Measurements from ENCODE around the gene HIF1A.

HIF1A gene

DNA sequence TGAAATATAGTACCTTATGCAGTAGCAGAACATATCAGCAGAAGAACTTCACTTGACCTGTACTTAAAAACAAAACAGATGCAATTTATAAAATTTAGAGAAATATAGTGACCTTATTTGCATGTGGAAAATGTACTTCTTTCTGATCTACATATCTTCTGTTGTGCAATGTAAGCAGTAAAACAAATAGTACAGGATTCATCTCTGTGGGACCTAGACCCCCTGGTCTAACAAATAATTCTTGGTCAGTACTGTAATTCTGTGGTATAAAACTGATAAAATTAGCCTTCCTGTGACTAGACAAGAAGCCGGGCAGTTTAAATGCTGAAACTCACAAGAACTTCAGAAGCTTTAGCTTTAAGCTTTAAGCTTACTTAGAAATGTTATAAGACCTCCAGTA is 21.6 kb downstream of the HIF1A start:
- DNase-seq (ENCODE audit: insufficient read length, low spot score) (no peak), FAIRE-seq (no peak)
- TF ChIP-seq, protein P1, sequence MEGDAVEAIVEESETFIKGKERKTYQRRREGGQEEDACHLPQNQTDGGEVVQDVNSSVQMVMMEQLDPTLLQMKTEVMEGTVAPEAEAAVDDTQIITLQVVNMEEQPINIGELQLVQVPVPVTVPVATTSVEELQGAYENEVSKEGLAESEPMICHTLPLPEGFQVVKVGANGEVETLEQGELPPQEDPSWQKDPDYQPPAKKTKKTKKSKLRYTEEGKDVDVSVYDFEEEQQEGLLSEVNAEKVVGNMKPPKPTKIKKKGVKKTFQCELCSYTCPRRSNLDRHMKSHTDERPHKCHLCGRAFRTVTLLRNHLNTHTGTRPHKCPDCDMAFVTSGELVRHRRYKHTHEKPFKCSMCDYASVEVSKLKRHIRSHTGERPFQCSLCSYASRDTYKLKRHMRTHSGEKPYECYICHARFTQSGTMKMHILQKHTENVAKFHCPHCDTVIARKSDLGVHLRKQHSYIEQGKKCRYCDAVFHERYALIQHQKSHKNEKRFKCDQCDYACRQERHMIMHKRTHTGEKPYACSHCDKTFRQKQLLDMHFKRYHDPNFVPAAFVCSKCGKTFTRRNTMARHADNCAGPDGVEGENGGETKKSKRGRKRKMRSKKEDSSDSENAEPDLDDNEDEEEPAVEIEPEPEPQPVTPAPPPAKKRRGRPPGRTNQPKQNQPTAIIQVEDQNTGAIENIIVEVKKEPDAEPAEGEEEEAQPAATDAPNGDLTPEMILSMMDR (IDR thresholded peaks at IDR 0.05; ENCODE audit: insufficient read depth, missing control alignments): no peak

DNA sequence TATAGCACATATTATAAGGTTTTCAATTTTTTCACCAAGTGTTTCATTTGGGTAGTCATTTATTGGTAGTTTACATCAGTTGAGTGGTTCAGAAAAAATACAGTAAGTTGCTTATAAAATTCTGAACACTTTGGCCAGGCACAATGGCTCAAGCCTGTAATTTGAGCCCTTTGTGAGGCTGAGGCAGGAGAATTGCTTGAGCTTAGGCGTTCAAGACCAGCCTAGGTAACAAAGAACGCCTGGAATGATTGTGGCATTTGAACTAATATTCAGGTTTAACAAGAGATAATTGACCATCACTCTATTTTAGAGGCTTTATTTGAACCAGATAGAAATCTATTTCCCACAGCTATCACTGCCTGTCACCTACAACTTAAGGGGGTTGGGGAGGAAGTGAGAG is 22.7 kb downstream of the HIF1A start:
- FAIRE-seq (no peak), DNase-seq (ENCODE audit: insufficient read length, low spot score) (no peak)
- TF ChIP-seq, protein P1 (IDR thresholded peaks at IDR 0.05; ENCODE audit: insufficient read depth, missing control alignments): no peak

DNA sequence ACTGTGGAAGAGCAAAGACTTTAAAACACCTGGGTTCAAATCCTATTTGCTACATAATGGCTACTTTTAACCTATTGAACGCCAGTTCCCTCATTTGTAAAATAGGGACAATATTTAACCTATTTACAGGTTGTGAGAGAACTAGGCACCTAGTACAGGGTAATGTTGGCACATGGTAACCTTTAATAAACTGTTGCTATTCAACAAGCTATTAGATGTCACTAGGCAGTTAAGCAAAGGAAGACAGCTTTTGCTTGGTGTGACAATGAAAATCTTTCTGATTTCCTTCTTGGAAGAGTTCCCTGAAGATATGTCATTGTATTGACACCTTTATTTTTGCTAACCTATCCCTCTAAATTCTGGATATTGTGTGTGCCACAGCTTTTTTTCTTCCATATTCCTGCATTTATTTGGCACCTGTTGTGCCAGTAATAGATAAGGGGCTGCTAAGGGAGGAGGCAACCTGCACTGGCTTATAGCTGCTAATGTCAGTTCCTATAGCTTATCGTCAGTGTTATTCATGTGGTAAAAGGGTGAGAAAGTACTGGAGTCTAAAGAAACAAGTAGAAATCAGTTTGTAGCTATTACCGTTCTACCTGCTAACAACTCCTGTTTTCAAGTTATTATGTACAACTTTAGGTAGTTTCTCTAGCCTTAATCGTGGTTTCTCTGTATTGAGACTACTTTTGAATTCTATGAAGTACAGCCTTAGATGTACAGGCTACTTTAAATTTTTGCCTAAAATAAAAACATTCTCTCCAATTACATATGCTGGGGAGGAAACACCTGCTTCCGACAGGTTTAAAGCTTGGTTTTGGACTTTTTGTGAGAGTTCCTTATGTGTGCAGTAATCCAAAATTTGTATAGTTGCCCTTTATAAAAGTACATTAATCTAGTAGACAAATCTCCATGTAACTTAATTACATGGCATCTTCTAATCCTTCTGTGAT is 24.3 kb downstream of the HIF1A start:
- DNase-seq (ENCODE audit: insufficient read length, low spot score): no peak
- TF ChIP-seq, protein P1 (IDR thresholded peaks at IDR 0.05; ENCODE audit: insufficient read depth, missing control alignments): no peak
- FAIRE-seq: no peak

DNA sequence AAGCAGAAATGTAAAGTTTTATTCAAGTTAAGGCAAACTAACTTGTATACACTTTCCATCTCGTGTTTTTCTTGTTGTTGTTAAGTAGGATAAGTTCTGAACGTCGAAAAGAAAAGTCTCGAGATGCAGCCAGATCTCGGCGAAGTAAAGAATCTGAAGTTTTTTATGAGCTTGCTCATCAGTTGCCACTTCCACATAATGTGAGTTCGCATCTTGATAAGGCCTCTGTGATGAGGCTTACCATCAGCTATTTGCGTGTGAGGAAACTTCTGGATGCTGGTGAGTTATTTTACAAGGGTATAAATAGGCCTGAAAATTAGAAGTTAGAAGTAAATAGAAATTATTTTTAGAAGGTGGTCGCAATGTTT is 25.0 kb downstream of the HIF1A start:
- DNase-seq (ENCODE audit: insufficient read length, low spot score) (no peak), FAIRE-seq (no peak)
- TF ChIP-seq, protein P1 (IDR thresholded peaks at IDR 0.05; ENCODE audit: insufficient read depth, missing control alignments): no peak

DNA sequence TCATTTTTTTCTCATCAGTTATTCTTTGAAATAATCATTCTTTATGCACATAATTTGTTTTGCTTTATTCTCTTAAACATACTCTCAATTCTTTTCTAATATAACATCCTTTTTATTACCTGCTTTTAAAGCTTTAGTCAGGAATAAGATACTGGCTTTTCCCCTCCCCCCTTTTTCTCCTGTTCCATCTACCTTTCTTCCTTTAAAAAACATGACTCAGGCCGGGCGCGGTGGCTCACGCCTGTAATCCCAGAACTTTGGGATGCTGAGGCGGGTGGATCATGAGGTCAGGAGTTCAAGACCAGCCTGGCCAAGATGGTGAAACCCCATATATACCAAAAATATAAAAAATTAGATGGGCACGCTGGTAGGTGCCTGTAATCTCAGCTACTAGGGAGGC is 25.4 kb downstream of the HIF1A start:
- TF ChIP-seq, protein P1 (IDR thresholded peaks at IDR 0.05; ENCODE audit: insufficient read depth, missing control alignments): no peak
- FAIRE-seq: no peak

DNA sequence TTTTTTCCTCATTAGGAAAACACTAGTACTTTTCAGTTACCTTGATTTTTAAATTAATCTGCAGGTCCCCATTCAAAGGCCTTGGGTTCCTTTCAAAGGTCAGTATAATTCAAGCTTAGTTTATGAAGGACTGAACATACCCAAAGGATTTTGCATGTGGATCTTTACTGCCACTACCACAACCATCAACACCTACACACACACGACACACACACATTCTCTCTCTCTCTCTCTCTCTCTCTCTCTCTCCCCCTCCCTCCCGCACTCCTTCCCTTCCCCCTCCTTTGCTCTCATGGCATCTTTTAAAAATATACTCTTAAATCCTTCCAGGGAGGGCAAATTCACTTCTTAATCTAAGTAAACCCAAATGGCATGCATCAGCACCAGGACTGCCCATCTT is 28.8 kb downstream of the HIF1A start:
- DNase-seq (ENCODE audit: insufficient read length, low spot score) (no peak), FAIRE-seq (no peak)
- TF ChIP-seq, protein P1 (IDR thresholded peaks at IDR 0.05; ENCODE audit: insufficient read depth, missing control alignments): no peak

More for the DNA sequence above, 25.4 kb downstream of the HIF1A start:
- DNase-seq (ENCODE audit: insufficient read length, low spot score): no peak

Measured in D721Med (cell line).